HG03520 (cell line): ENCODE results near the gene TTL.
A peak's percentile ranks its signal among the peaks of the same experiment; 100 is the strongest.
"Not testable (repeated sequence)": the region's sequence is repeated elsewhere in the genome, so short reads cannot be mapped to it uniquely, and the experiment has no call there.

Experiments used
- ATAC-seq: cut with Tn5 transposase; IDR thresholded peaks from one replicate; pipeline ENCODE4 v1.9.1; 2021; ENCODE audit warnings: mild to moderate bottlenecking, moderate library complexity; ENCODE audit not compliant: unreplicated experiment

TTL gene

GRCh38 chr2:112481528-112482233, at the start of gene TTL:
Gene TTL, plus strand, starts transcription at chr2:112482156. Its CDS starts 189 bp downstream, at chr2:112482345.
- ATAC-seq: peak; percentile 64

- not testable (repeated sequence) for ATAC-seq
These were observed 49.6 kb upstream of the TTL start for GRCh38 chr2:112432390-112432734.

GRCh38 chr2:112432735-112433479, 49.0 kb upstream of the TTL start:
- ATAC-seq: peak; percentile 32

- peak; percentile 99 for ATAC-seq
These were observed 48.5 kb upstream of the TTL start, which contains the start of gene RGPD8 for GRCh38 chr2:112433480-112433879. Gene RGPD8, minus strand, starts transcription at chr2:112433645. Its CDS starts 192 bp downstream, at chr2:112433453.

DNA sequence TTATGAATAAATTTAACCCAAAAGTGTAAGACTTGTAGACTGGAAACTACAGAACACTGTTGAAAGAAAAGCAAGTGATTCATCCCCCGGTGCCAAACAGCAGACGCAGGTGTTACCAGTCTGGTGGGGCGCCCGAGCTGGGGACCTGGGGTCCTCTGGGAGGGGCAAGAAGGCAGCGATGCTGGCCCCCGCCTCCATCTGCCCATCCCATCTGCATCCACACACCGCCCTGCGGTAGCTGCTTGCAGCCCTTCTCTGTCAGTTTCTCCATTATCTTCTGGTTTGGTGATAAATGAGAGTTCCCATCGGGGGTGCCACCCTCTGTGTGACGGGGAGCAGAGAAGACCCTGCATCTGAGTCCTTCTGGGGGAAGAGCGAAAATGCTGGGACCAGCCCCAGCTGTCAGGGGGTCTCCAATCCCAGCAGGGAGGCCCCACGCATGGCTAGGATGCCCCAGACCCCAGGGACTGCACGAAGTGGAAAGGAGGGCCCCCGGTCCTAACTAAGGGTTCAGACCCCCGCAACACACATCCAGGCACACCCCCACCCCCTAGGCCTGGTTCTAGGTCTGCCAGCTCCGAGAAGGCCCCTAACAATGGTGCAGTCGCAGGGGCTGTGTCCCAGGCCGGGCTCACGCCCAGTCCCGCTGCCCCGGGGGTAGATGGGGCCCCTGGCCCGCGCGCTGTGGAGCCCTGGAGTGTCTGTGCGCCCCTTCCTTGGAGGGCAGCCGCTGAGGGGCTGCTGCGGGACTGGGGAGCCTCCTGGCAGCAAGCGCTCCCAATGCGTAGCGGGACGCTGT, 47.8 kb upstream of the TTL start:
- ATAC-seq: no peak

DNA sequence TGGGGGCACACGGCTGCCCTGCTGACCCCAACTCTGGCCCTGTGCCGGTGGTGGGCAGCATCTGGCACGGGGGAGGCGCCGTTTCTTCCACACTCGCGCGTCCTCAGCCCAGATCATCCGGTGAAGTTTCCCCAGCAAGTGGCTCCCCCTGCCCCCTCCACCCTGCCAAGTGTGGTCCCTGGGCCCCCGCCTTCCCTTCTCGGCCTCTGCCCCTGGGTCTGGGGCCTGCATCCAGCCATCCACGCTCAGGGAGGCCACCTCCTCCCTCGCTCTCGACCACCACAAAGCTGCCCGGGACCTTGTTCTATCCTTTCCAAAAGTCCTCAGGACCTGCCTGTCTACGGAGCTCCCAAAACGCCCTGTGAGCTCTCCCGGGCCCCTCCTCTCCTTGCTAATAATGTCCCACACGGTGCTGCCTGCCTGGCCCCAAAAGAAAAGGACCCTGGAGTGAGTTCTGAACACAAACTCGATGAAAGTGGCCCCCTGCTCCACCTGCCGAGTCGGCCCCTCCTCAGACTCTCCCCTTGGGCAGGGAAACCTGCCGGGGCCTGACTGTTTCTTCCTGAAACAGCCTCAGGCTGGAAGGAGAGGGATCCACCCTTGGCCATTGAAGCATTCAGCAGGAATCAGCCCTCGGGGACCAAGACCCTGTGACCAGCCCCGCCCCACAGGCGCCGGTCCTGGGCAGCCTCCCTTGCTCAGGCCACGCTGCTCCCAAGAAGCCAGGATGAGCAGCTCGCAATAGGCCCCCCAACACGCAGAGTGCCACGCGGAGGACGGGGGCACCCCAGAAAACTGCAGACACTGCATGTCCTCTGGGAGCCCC, 46.9 kb upstream of the TTL start:
- ATAC-seq: not testable (repeated sequence)

DNA sequence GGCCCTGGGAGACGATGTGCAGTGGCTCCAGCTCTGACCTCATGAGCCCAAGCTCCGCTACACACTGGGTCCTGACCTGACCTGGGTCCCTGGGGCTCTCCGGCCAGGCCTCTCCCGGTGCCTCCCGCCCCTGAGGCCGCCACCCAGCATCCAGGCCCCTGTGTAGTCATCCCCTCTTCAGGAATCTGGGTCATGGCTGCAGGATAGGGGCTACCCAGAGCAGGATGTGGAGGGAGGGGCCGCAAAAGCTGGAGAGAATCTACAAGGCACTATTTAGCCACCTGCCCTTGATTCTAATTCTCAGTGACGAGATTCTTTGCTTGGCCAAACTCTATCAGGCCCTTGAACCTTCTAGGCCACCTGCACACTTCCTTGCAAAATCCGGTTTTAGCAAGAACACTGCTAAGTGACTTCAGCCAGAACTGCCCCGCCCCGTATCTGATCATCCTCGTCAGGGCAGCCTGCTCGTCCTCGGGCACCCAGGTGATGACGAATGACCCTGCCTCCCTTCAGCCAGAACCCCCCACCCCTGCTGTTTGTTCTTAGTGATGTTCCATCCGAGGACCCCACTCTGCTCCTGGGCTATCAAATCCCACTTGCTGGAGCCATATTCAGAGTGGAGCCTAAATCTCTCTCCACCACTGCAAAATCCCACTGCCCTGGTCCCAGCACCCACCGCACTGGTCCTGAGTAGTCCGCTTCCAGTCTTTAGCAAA, 46.1 kb upstream of the TTL start:
- ATAC-seq: not testable (repeated sequence)

- not testable (repeated sequence) for ATAC-seq
These were observed 45.0 kb upstream of the TTL start for GRCh38 chr2:112436993-112437392.

DNA sequence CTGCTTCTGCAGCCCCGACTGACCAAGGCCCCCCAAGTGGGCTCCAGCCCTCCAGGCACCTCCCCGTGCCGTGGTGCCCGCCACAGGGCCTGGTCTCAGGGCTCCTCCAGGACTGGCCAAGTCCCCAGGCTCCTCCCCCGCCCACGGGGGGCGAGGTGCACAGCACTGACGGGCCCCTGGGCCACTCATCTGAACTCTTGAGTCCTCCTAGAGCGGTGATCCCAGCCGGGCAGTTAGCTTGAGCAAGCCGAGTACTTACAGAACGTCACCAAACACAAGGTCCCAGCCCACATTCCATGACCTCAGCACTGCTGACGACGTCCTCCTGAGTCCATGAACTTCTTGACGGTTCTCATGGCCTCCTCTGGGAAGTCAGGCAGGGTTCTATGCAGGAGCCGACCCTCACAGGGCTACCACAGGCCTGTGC, 44.5 kb upstream of the TTL start:
- not testable (repeated sequence) for ATAC-seq

DNA sequence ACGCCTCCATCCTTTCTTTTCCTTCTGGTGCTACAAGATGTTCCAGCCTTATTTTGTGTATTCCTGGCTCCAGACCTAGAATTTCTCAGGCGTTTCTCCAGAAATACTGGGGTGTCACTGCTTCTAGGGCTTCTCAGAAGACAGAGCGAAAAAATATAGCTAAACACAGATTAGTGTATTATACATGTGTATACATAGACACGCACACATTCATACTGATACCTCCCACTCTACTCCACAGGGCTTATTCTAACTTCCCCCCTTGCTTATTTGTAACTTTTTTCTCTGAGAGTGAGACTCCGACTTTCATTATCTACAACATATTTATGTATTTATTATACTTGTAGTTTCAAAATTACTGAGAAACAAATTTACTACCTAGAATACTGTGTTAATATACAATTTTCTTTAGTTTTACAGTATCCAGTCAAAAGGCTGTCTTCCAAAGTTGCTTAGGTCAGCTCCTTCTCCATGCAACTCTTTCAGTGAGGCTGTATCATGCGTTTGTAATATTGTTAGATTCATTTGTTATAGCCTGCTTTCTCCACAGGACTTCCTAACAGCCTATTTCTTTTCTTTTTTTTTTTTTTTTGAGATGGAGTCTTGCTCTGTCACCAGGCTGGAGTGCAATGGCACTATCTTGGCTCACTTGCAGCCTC, 43.2 kb upstream of the TTL start:
- ATAC-seq: not testable (repeated sequence)

- ATAC-seq: not testable (repeated sequence)
These were observed 37.7 kb upstream of the TTL start for GRCh38 chr2:112444256-112444655.

DNA sequence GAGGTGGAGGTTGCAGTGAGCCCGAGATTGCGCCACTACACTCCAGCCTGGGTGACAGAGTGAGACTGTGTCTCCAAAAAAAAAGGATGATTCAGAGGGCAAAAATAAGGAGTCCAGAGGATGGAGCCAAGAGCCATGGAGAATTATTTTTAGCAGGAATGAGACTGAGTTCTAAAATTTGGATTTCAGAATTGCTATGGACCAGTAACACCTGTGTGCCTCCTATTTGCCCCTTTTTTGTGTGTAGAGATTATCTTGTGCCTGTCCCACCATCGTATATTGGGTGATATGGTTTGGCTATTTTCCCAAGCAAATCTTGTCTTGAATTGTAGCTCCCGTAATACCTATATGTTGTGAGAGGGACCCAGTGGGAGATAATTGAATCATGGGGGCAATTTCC, 32.1 kb upstream of the TTL start:
- no peak for ATAC-seq

GRCh38 chr2:112451317-112451716, 30.6 kb upstream of the TTL start:
- no peak for ATAC-seq

GRCh38 chr2:112454586-112454985, 27.4 kb upstream of the TTL start:
- ATAC-seq: no peak

- no peak for ATAC-seq
These were observed 22.6 kb upstream of the TTL start for GRCh38 chr2:112459372-112459771.

- ATAC-seq: no peak
These were observed 19.8 kb upstream of the TTL start for GRCh38 chr2:112462178-112462577.

GRCh38 chr2:112463256-112463655, 18.7 kb upstream of the TTL start:
- no peak for ATAC-seq

GRCh38 chr2:112465382-112465781, 16.6 kb upstream of the TTL start:
- no peak for ATAC-seq

DNA sequence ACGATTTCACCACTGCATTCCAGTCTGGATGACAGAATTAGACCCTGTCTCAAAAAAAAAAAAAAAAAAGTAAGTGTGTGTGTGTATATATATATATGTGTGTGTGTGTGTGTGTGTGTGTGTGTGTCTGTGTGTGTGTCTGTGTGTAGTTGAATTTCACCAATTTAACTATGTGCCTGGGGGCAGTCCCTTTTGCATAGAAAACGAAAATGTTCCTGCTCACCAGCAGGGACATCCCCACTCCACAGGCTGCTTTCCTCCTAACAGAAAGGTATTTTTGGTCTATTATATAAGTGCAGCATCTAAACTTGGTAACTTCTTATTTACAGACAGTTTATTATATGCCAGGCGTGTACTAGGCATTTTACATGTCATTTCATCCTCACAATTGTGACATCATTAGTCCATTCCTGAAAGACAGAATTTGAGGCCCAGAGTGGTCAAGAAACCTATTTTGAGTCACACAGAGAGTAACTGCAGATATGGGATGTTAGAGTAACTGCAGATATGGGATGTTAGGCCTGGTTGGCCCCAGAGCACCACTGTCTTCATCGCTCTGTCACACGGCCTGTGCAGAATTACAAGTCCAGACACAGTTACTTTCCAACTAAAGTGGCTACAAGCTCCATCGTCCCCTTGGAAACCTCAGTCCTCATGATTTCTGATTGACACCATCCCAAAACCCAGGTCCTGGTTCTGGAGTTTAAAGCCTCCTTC, 9.3 kb upstream of the TTL start:
- ATAC-seq: no peak
